Activated T-cell treated with anti-CD3 and anti-CD28 coated beads, Interleukin-2, amount 50 U/mL, for 1 hour (primary cell): ENCODE data around the gene OR6A2.
"Not testable (repeated sequence)": the region's sequence is repeated elsewhere in the genome, so short reads cannot be mapped to it uniquely, and the experiment has no call there.

Experiments
- DNase-seq: peaks from one replicate; pipeline ENCODE4 v3.0.0-alpha.2; 2020

OR6A2 gene

DNA sequence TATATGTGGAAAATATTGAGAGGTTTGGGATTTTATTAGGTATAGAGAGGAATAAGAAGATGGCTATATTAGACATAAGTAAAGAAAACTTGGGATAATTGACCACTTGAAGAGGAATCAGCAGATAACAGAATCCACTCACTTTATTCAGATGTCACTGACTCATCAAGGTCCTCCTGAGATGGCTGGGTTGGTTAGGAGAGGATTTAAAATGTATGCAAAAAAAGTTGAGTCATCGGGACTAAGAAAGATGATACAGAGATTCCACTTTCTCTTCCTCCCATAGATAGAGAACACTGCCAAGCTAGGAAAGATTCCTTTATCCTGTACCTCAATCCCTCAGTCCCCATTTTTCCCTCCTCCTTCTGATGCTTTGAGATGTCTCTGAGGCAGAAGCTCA lies at the start of gene OR6A2:
TSS of gene OR6A2 (minus strand) at position 288 of the 400 bp plus-strand sequence. CDS start 3,981 bp downstream, outside the sequence.
- no peak for DNase-seq

GRCh38 chr11:6845383-6845782 lies 45.9 kb upstream of the OR6A2 start, which contains the start of gene OR10A5:
Gene OR10A5 (plus strand): TSS chr11:6845683. CDS start chr11:6845683, 0 bp downstream.
- DNase-seq, result no peak

GRCh38 chr11:6844356-6844755 lies 44.9 kb upstream of the OR6A2 start:
- DNase-seq, result no peak

GRCh38 chr11:6843670-6844069 lies 44.2 kb upstream of the OR6A2 start:
- no peak for DNase-seq

DNA sequence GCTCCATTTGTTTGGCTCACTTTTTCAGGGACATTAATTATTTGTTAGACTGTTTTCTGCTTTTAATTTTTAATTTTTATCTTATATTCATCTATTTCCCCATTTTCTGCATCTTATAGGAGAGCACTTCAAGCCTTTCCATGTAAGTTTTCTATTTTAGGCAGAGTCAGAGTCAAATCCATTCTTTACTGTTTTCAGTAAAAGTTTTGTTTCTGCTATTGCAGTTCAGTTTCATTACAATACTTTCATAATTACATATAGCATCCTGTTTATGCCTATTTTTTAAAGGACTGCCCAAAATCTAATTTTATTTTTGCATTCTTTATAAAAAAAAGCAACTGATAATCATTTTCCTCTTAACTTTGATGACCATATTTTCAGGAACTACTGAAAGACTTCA lies 42.2 kb upstream of the OR6A2 start:
- no peak for DNase-seq

DNA sequence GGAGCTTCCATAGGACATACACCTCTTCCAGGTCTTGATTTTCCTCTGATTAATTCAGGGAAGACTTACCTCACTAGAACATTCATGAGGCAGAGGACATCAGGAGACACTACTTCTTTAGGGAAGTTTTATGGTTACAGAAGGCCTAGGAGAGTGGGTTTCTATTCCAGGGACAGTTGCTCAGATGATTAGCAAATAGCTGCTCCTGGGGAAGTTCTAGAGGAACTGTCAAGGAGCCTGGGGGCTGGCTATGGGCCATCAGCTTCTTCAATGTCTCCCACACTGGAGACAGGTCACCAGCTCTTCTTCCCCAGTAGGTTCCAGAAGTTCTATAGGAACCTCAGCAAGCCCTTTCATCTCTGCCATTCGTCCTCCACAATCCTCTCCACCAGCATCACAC lies 34.5 kb upstream of the OR6A2 start:
- DNase-seq, result no peak

GRCh38 chr11:6833356-6833755 lies 33.9 kb upstream of the OR6A2 start:
- no peak for DNase-seq

DNA sequence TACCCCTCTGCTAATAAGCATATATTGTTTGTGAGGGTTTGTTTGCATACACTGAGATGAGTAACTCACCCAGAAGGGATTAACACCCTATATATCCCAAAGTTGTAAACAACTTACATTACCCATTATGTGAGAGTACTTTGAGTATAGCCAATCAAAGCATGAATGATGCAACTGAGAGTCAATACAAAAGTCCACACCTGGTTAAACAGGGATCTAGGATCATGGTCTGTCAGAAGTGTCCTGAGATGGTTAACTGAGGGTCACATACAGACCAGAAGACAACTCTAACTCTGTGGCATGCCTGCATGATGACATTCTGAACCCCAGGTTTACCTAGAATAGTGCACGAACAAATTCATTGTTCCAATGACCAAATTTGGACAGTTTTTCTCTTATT lies 28.6 kb upstream of the OR6A2 start:
- DNase-seq, result no peak

DNA sequence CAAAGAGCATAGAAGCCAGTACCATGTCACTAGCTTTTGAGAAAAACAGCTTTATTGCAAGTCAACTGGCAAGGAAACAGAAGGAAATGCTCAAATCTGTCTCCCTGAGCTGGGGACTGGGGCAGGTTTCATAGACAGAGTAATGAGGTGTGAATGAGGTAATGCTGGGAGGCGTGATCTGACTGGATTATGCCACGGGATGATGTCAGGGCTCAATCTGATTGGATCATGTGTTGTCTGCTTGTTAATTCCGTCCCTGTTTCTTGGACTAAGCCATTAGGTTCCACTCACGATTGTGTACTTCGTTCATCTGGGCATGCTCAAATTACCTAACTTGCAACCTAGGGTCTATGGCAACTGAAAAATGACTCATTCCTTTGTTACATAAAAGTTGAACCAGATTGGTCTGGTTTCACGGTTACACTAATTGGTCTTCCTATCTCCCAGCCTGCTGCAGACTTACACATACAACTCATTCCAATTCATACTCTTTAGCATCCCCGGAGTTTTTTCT lies 25.8 kb upstream of the OR6A2 start:
- no peak for DNase-seq

- DNase-seq, result no peak
These were observed 24.8 kb upstream of the OR6A2 start for GRCh38 chr11:6824136-6824823.

DNA sequence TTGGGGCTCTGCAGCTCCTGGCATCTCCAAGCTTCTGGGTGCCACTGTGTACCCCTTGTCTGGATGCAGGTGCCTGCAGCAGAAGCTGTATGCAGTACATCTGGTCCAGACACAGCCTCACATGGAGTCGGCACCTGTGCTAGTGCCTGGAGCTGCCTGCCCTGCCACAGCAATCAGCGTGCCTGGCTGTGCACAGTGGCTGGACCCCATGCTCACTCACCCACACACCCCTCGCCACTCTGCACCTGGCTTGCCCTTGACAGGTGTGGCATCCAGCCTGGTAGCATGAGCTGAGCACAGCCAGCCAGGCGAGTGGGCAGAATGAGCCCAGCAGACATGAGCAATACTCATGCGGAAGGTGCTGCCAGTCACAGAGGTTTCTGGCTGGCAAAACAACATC lies 19.5 kb upstream of the OR6A2 start:
- DNase-seq, result no peak

- no peak for DNase-seq
These were observed 18.2 kb upstream of the OR6A2 start for GRCh38 chr11:6817694-6818093.

DNA sequence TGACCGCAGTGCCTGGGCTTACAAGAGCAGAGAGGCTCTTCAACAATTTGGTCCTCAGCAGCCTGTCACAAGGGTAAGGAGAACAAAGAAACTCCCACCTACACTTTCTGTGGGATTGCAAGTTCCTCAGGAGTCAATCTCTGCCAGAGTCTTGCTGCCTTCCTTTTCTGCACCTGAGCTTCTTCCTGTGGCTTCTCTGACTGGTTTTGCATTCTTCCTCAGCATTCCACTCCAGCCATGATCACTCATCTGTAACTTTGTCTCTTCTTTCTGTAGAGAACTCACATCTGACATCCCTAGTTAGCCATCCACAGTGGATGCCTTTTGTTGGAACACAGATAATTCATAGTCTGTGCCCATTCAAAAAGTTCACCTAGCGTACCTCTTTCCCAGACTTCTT lies 14.2 kb upstream of the OR6A2 start:
- no peak for DNase-seq

DNA sequence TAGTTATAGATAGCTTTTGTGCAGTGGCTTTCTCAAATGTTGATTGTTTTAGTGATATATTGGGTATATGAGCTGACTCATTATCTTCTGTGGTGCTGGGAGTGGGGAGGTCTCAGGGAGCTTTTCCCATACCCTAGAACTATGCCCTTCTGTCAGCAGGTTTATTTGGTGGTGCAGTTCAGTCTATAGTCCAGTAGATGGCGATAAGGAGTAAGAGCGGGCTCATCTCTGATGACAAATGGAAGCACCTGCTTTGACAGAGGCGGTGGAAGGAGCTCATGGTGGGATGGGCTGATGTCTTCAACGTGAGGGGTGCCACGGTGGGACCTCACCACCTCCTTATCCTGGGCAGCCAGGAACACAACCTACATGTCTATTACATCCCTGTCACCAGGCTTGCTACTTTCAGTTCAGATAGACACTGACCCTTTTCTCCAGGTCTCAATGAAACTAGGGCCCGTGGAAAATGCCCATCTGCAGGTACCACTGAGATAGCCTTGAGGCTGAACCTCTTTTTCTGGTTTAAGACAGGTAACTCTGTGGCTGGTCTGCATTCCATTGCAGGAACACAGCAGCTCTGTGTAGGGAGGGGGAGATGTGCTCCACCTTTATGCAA lies 13.0 kb upstream of the OR6A2 start:
- peak; percentile 27 for DNase-seq

GRCh38 chr11:6801075-6801474 lies 1.6 kb upstream of the OR6A2 start:
- DNase-seq, result not testable (repeated sequence)

DNA sequence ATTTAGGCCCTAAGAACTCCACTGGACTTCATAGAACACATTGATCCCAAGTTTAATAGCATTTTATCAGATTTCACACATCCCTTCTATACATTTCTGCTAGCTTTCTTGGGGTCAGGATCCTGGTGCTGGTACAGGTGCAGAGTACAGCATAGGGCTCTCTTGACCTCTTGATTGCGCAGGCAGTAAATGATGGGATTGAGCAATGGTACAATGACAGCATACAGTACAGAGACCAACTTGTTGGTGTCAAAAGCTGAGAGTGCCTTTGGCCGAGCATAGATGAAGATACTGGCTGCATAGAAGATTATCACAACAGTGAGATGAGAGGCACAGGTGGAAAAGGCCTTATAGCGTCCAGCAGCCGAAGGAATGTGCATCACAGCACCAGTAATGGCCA lies 4.8 kb downstream of the OR6A2 start:
- DNase-seq, result no peak

DNA sequence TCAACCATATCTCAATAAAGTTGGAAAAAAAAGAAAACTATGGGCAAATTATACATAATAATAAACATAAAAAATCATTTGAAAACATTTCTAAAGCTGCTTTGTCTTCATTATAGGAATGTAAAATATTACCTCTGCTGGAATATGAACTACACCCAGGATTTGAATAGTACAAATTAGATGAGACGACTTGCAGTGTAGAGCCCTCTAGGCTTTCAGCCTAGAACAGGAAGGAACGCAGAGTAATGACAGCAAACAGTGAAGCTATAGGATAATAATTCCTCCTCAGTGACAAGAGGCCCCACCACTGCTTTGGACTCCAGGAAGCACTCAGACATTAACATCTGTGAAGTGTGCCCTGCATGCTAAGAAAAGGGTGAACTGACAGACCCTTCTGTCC lies 8.9 kb downstream of the OR6A2 start:
- DNase-seq, result no peak

- no peak for DNase-seq
These were observed 16.8 kb downstream of the OR6A2 start, which contains the start of gene OR2AG1 for GRCh38 chr11:6782720-6783119. Gene OR2AG1 (plus strand): TSS chr11:6783020. CDS start chr11:6785038, 2,018 bp downstream.

GRCh38 chr11:6780829-6781228 lies 18.7 kb downstream of the OR6A2 start:
- no peak for DNase-seq

- no peak for DNase-seq
These were observed 21.0 kb downstream of the OR6A2 start for GRCh38 chr11:6778518-6778917.

DNA sequence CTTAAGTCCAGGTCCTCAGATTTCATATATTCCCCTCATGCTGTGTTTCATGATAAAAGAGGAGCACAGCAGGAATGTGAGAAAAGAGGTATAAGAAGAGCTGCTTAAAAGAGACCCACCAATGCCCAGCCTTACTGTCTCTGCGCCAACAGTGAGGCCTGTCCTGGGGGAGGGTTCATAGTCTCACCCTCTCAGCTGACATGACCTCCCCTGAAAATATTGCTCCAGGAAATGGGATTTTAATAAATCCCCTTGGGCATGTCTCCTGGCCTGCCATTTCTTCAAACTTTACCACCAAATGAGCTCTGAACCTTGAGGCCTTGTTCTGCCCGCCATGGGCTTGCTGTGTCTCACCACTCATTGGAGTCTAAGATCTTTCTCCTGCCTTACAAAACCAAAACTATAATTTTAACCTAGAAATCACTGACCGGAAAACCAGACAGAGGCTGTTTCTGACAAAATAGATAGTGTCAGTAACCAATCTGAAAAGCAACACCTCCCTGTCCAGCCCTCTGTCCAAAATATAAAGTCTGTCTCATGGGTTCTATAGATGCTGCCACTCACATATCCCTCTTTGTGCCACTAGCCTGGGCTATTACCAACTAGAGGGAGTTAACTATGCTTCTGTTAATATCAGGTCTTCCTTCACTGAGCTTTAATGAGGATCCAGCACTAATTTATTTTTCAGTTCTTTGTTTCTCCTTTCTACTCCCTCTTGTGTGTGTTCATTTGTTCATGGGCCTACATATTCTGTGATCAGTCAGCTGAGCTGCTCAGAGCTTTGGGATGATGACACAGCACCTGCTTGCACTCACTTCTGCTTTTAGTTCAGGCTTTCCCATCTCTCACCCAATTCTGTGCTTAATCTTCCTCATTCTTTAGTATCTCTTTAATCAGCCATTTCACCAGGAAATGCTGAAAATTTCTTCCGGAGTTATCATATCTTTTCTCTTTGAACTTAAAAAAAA lies 27.3 kb downstream of the OR6A2 start, which contains the start of gene OR2AG2:
TSS of gene OR2AG2 (minus strand) at position 51 of the 968 bp plus-strand sequence. CDS start 3,019 bp downstream, outside the sequence.
- DNase-seq, result no peak

DNA sequence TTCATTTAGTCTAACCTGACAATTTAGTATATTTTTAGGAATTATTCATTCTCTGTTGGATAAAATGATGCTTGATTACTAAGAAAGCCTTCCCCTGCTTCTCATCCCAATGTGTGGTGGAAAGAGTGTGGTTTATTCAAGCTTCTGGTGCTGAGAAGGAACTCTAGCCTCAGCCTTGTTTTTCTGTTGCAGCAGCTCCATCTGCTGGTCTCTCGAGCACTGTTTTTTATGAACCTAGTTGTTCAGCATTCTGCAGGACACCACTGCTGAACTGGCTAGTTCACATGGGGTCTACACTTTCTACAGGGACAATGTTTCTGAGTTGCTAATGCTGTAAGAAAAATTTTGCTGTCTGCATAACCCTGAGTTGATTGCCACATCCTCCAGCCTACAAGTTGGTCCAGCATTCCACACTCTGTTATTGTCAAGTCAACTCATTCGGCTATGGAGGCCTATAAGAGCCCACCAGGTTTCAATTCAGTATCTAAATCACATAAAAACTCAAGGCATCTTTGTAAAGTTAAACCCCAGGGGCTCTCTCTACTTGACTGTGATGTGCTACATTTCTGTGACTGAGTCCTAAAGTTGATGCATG lies 42.0 kb downstream of the OR6A2 start:
- peak; percentile 57 for DNase-seq

DNA sequence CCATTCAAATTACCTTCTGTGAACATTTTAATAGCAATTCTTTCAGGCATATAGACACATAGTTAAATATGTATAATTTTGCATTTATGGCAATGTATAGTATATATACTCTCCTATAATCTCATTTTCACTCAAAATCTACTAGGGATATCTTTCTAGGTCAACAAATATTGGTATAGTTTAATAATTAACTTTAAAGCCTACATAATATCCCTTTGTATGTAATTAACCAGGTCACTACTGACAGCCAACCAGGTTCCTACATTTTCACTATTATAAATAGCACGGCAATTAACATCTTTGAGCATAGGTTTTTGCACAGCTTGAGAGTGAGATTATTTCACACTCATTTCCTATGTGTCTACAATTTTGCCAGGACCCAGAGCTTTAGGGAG lies 43.5 kb downstream of the OR6A2 start:
- DNase-seq, result no peak
